Panc1 (cell line): ENCODE results near the gene TMOD1.

Source experiments
- CTCF ChIP-seq: fragments of 450-650 bp; IDR thresholded peaks from 2 replicates; pipeline ENCODE4 v1.5.1; 2017; ENCODE audit warnings: mild to moderate bottlenecking
- POLR2AphosphoS5 ChIP-seq: IDR thresholded peaks from 2 replicates; pipeline ENCODE4 v1.6.1; 2012; ENCODE audit warnings: mild to moderate bottlenecking, low read depth, low read length, moderate library complexity
- REST ChIP-seq, 2 experiments: IDR thresholded peaks; 2 replicates each; pipeline ENCODE4 v1.6.1; 2011 to 2012; ENCODE audit warnings: low read depth in 2 of 2, control low read depth in 1 of 2, low read length in 1 of 2, mild to moderate bottlenecking in 1 of 2, moderate library complexity in 1 of 2; ENCODE audit not compliant: insufficient read depth in 1 of 2
- SIN3A ChIP-seq: IDR thresholded peaks from 2 replicates; pipeline ENCODE4 v1.6.1; 2012; ENCODE audit warnings: low read depth, mild to moderate bottlenecking, low read length, moderate library complexity, borderline replicate concordance; ENCODE audit not compliant: insufficient read depth
- TCF7L2 ChIP-seq: IDR thresholded peaks from 2 replicates; pipeline ENCODE4 v1.6.1; 2011; ENCODE audit warnings: mild to moderate bottlenecking, low read depth, low read length, inconsistent platforms

GRCh38 chr9:97550386-97550785 is 48.9 kb downstream of the TMOD1 start:
- TF ChIP-seq CTCF, result no peak
- no peak for TF ChIP-seq TCF7L2
- no peak for TF ChIP-seq POLR2AphosphoS5
- TF ChIP-seq REST (IDR thresholded peaks at IDR 0.05; ENCODE audit: insufficient read depth in 1 of 2, low read depth in 2 of 2, low read length in 1 of 2), result no peak
- TF ChIP-seq SIN3A, result no peak
